ENCODE results near the gene ZNF430.

ZNF430 gene

DNA sequence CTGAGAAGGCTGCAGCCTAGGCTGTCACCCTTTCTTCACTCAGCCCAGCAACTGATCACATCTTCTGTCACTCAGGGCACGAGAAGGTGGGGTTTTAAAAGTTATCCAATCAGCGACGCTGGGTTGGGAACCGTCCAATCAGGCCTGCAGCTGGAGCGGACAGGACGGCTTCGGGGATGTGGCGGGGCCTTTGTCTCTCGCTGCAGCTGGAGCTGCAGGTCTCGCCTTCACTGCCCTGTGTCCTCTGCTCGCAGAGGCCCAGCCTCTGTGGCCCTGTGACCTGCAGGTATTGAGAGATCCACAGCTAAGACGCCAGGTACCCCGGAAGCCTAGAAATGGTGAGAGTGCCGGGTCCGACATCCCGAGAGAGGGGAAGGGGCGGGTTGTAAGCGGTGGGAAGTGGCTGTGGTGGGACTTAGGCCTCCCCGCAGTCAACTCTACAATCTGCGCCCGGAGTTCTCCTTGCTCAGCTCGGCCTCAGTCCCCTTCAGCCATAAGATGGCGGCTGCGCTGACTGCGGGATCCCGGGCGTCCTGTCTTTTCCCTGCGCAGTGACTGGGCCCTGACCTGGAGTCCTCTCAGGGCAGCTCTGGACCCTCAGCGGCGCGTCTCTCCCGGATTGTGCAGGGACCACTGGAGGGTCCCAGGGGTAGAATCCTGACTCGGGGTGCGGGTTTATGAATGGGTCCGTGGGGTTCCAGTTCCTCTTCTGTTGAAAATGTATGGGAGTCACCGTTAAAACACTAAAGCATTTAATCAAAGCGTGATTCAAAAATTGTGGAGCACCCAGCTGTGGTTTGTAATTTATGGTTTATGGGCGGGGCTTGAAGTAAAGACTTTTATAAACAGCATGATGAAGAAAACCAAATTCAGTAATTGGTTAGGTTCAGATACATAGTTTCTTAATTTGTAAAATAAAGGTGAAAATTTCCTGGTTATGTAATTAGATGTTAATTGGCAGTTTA is 61.8 kb downstream of the ZNF430 start, which contains the start of gene ZNF714:
Gene ZNF714 (plus strand): TSS at position 193 of the 965 bp plus-strand sequence. CDS start 16,066 bp downstream, outside the sequence.
- TF ChIP-seq, protein P1, sequence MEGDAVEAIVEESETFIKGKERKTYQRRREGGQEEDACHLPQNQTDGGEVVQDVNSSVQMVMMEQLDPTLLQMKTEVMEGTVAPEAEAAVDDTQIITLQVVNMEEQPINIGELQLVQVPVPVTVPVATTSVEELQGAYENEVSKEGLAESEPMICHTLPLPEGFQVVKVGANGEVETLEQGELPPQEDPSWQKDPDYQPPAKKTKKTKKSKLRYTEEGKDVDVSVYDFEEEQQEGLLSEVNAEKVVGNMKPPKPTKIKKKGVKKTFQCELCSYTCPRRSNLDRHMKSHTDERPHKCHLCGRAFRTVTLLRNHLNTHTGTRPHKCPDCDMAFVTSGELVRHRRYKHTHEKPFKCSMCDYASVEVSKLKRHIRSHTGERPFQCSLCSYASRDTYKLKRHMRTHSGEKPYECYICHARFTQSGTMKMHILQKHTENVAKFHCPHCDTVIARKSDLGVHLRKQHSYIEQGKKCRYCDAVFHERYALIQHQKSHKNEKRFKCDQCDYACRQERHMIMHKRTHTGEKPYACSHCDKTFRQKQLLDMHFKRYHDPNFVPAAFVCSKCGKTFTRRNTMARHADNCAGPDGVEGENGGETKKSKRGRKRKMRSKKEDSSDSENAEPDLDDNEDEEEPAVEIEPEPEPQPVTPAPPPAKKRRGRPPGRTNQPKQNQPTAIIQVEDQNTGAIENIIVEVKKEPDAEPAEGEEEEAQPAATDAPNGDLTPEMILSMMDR (IDR thresholded peaks at IDR 0.05; ENCODE audit: unreplicated experiment in 3 of 3) = no peak
- H3K36me3 Mint-ChIP-seq (ENCODE audit: low read depth) = peaks cover 43% of the 10 kb centered on the region
- peak within 1 kb of the TSS; percentile 96 to 99 (median 99) for H3K27ac Mint-ChIP-seq
- peaks cover 34% of the 10 kb centered on the region for H3K4me1 Mint-ChIP-seq
- H3K9me3 Mint-ChIP-seq = no peaks in the 10 kb centered on the region
- no peaks in the 10 kb centered on the region for H3K27me3 Mint-ChIP-seq (ENCODE audit: low read depth)
- H3K4me3 Mint-ChIP-seq = peak within 1 kb of the TSS; percentile 100

- peaks cover 56% of the 10 kb centered on the region for H3K36me3 Mint-ChIP-seq (ENCODE audit: low read depth)
- TF ChIP-seq, protein P1 (IDR thresholded peaks at IDR 0.05; ENCODE audit: unreplicated experiment in 3 of 3) = no peak
- no peaks in the 10 kb centered on the region for H3K27me3 Mint-ChIP-seq (ENCODE audit: low read depth)
- peaks cover 34% of the 10 kb centered on the region for H3K4me1 Mint-ChIP-seq
- H3K27ac Mint-ChIP-seq = no peak overlapping the region
- peak overlapping the region; percentile 59 to 100 (median 100) for H3K4me3 Mint-ChIP-seq
- no peaks in the 10 kb centered on the region for H3K9me3 Mint-ChIP-seq
Observed at GRCh38 chr19:21084343-21084742, 63.9 kb downstream of the ZNF430 start.

GRCh38 chr19:21087871-21088270 is 67.4 kb downstream of the ZNF430 start:
- Mint-ChIP-seq H3K27ac (no peak overlapping the region), H3K36me3 (ENCODE audit: low read depth) (peaks cover 74% of the 10 kb centered on the region), H3K27me3 (ENCODE audit: low read depth) (no peaks in the 10 kb centered on the region), H3K4me1 (peaks cover 36% of the 10 kb centered on the region), H3K4me3 (no peak overlapping the region), H3K9me3 (no peaks in the 10 kb centered on the region)
- TF ChIP-seq, protein P1 (IDR thresholded peaks at IDR 0.05; ENCODE audit: unreplicated experiment in 3 of 3) = no peak

DNA sequence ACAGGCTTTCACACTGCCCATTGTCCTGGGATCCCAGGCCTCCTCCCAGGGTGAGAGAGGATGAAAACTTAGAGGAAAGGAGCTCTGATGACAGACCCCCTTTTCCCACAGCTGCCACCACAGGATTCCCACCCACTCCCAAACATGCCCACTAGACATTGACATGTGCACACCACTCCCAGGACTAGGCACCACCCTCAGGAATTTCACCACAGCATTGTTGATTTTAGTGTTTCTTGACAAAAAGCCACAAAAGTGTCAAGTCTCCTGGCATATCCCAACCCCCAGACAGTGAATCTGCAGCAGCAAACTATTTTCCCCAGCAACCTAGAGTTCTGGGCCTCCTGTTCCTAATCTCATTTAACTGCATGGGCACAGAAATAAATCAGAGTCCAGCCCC is 71.7 kb downstream of the ZNF430 start:
- Mint-ChIP-seq H3K27ac (peak overlapping the region; percentile 44 to 85 (median 84)), H3K4me1 (peaks cover 12% of the 10 kb centered on the region), H3K27me3 (ENCODE audit: low read depth) (no peaks in the 10 kb centered on the region), H3K4me3 (no peak overlapping the region), H3K36me3 (ENCODE audit: low read depth) (peaks cover 68% of the 10 kb centered on the region), H3K9me3 (no peaks in the 10 kb centered on the region)
- TF ChIP-seq, protein P1 (IDR thresholded peaks at IDR 0.05; ENCODE audit: unreplicated experiment in 3 of 3) = no peak

DNA sequence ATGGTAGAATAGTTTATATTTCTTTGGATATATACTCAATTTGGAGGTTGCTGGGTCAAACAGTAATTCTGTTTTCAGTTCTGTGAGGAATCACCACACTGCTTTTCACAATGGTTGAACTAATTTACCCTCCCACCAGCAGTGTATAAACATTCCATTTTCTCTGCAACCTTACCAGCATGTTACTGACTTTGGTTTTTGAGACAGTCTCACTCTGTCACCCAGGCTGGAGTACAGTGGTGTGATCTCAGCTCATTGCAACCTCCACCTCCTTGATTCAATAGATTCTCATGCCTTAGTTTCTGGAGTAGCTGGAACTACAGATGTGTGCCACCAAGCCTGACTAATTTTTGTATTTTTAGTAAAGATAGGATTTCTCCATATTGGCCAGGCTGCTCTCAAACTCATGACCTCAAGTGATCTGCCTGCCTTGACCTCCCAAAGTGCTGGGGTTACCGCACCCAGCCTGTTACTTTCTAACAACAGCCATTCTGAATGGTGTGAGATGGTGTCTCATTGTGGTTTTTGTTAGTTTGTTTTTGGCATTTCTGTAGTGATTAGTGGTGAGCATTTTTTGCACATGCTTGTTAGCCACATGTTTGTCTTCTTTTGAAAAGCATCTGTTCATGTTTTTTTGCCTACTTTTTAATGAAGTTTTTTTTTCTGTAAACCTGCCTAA is 74.0 kb downstream of the ZNF430 start:
- no peak overlapping the region for H3K4me3 Mint-ChIP-seq
- H3K9me3 Mint-ChIP-seq = no peaks in the 10 kb centered on the region
- peak overlapping the region in 1 of 3 experiments; percentile 41 for H3K27ac Mint-ChIP-seq
- H3K27me3 Mint-ChIP-seq (ENCODE audit: low read depth) = no peaks in the 10 kb centered on the region
- TF ChIP-seq, protein P1 (IDR thresholded peaks at IDR 0.05; ENCODE audit: unreplicated experiment in 3 of 3) = no peak
- peaks cover 12% of the 10 kb centered on the region for H3K4me1 Mint-ChIP-seq
- H3K36me3 Mint-ChIP-seq (ENCODE audit: low read depth) = peaks cover 75% of the 10 kb centered on the region
